K562 (cell line): Measurements from ENCODE around the gene KPNA1. TPM values are rescaled to one million over a fixed set of nuclear protein-coding genes. Genes with fewer than 3 reads are reported as not detected.

ENCODE experiments used
- ARNT ChIP-seq, 2 experiments: fragments of 450-650 bp; IDR thresholded peaks; 2 replicates each; pipeline ENCODE4 v1.6.1; 2016; ENCODE audit warnings: mild to moderate bottlenecking in 1 of 2
- BACH1 ChIP-seq: fragments of 200-800 bp; sonication (Bioruptor generic); IDR thresholded peaks from 2 replicates; pipeline ENCODE4 v1.6.1; 2016; ENCODE audit warnings: missing genetic modification characterization, missing compliant biosample characterization
- CEBPB ChIP-seq: fragments of 450-650 bp; IDR thresholded peaks from 2 replicates; pipeline ENCODE4 v1.6.1; 2016; ENCODE audit warnings: missing genetic modification characterization, missing compliant biosample characterization
- FOXA1 ChIP-seq: fragments of 450-650 bp; IDR thresholded peaks from 2 replicates; pipeline ENCODE4 v1.6.1; 2016; ENCODE audit warnings: mild to moderate bottlenecking, borderline replicate concordance
- GATA2 ChIP-seq: sonication (generic); formaldehyde crosslinking; IDR thresholded peaks from 2 replicates; pipeline ENCODE4 v1.4.0; 2020; ENCODE audit warnings: mild to moderate bottlenecking, missing genetic modification reagents
- HCFC1 ChIP-seq: IDR thresholded peaks from 2 replicates; pipeline ENCODE4 v1.6.1; 2012; ENCODE audit warnings: low read depth, low read length, improper control_type of control experiment
- KAT7 ChIP-seq: sonication (generic); formaldehyde crosslinking; IDR thresholded peaks from 2 replicates; pipeline ENCODE4 v1.8.0; 2022; ENCODE audit warnings: missing genetic modification reagents, mild to moderate bottlenecking, borderline replicate concordance
- RNF2 ChIP-seq: sonication (generic); IDR thresholded peaks from 2 replicates; pipeline ENCODE4 v1.6.1; 2016
- ZNF146 ChIP-seq: IDR thresholded peaks from one replicate; pipeline ENCODE4 v1.6.1; 2018; ENCODE audit warnings: missing compliant biosample characterization; ENCODE audit not compliant: unreplicated experiment
- ZNF263 ChIP-seq: sonication (generic); formaldehyde crosslinking; IDR thresholded peaks from 2 replicates; pipeline ENCODE4 v1.8.0; 2022; ENCODE audit warnings: mild to moderate bottlenecking, missing genetic modification reagents, borderline replicate concordance
- ZNF41 ChIP-seq: fragments of 250-450 bp; sonication (Bioruptor Pico); conservative IDR thresholded peaks from 2 replicates; pipeline ENCODE4 v1.4.0; 2020; ENCODE audit warnings: mild to moderate bottlenecking
- ZNF583 ChIP-seq: fragments of 250-450 bp; sonication (Bioruptor Pico); IDR thresholded peaks from 2 replicates; pipeline ENCODE4 v1.4.0; 2020
- polyA plus RNA-seq, 8 experiments: library from polyadenylated mRNA; depleted of rRNA in 4 of 8; stranded (reverse) in 5 of 8; unstranded in 3 of 8; fragments of >200 nt; fragmentation: Nextera tagmentation in 2 of 8; fragmentation: Illumina TruSeq in 1 of 8; extraction: Ambion mirVana in 2 of 8; extraction: Trizol in 1 of 8; gene quantifications; 2 replicates each; pipeline versions ENCODE4 v1.2.1 to v1.2.3, GENCODE V29; 2011 to 2014; ENCODE audit warnings: inconsistent platforms in 1 of 8, missing spikeins in 1 of 8
- total RNA-seq, 7 experiments: library from RNA; depleted of rRNA in 6 of 7; stranded (reverse); fragments of >200 nt in 6 of 7; fragmentation: Illumina TruSeq in 2 of 7; extraction: Trizol in 2 of 7; gene quantifications; 2 replicates each; pipeline versions ENCODE4 v1.2.1 to v1.2.3, GENCODE V29; 2011 to 2021; ENCODE audit warnings: low replicate concordance in 1 of 7
- TF ChIP-seq, protein P1 (sequence below), 2 experiments: fragments of 450-650 bp; conservative IDR thresholded peaks; 2 replicates each; pipeline ENCODE4 v1.6.1; 2017; ENCODE audit warnings: mild to moderate bottlenecking in 2 of 2, moderate library complexity in 2 of 2
- TF ChIP-seq, protein P2 (sequence below): sonication (generic); formaldehyde crosslinking; IDR thresholded peaks from 2 replicates; pipeline ENCODE4 v1.8.0; 2022; ENCODE audit warnings: missing genetic modification reagents, mild to moderate bottlenecking, moderate library complexity, borderline replicate concordance
- TF ChIP-seq, protein P3 (sequence below): fragments of 250-450 bp; sonication (Bioruptor Pico); IDR thresholded peaks from 2 replicates; pipeline ENCODE4 v1.5.0; 2020; ENCODE audit warnings: mild to moderate bottlenecking, borderline replicate concordance
- TF ChIP-seq, protein P4 (sequence below): fragments of 450-650 bp; formaldehyde crosslinking; IDR thresholded peaks from 2 replicates; pipeline ENCODE4 v1.4.0; 2022; ENCODE audit warnings: missing genetic modification characterization
- TF ChIP-seq, protein P5 (sequence below): IDR thresholded peaks from 2 replicates; pipeline ENCODE4 v1.6.1; 2011; ENCODE audit warnings: borderline replicate concordance, low read depth, mild to moderate bottlenecking, moderate library complexity, low read length; ENCODE audit not compliant: insufficient read depth, poor library complexity, severe bottlenecking
- TF ChIP-seq, protein P6 (sequence below): fragments of 450-650 bp; formaldehyde crosslinking; IDR thresholded peaks from 2 replicates; pipeline ENCODE4 v1.4.0; 2022; ENCODE audit warnings: mild to moderate bottlenecking, moderate library complexity

The KPNA1 gene
- total and polyA plus RNA-seq, 9 of the 15 experiments (the other 6 are each of a cell fraction or from before 2014, with no cell fraction given) = 9.3 to 53.8 (median 33.5) TPM

DNA sequence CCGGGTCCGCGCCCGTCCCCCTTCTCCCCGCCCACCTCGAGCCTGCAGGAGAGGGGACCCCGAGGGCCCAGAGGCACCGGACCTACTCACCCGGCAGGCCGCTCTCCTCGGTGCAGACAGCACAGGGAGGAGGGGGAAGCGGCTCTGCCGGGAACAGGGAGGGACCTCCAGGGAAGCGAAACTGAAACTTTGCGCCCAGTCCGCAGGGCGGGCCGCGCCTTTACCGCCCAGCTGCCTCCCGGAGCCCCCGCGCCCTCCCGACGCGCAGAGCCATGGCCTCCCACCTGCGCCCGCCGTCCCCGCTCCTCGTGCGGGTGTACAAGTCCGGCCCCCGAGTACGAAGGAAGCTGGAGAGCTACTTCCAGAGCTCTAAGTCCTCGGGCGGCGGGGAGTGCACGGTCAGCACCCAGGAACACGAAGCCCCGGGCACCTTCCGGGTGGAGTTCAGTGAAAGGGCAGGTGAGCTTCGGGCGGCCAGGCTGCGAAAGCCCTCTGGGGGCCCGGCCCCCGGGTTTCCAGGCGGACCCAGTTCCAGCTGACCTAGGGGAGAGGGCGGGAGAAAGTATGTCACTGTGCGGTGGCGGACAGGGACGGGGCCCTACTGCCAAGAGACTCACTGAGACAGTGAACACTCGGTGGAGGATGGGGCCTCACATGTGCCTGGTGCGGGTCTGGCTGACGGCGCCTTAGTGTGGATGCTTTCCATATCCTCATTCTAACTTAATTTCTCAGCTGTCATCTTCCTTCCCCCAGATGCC is 49.6 kb upstream of the KPNA1 start, which contains the start of the genes DTX3L and PARP9 (continued):
- TF ChIP-seq, protein P1, sequence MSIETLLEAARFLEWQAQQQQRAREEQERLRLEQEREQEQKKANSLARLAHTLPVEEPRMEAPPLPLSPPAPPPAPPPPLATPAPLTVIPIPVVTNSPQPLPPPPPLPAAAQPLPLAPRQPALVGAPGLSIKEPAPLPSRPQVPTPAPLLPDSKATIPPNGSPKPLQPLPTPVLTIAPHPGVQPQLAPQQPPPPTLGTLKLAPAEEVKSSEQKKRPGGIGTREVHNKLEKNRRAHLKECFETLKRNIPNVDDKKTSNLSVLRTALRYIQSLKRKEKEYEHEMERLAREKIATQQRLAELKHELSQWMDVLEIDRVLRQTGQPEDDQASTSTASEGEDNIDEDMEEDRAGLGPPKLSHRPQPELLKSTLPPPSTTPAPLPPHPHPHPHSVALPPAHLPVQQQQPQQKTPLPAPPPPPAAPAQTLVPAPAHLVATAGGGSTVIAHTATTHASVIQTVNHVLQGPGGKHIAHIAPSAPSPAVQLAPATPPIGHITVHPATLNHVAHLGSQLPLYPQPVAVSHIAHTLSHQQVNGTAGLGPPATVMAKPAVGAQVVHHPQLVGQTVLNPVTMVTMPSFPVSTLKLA (conservative IDR thresholded peaks at IDR 0.05) = peak; percentile 57 to 69
- no peak for TF ChIP-seq CEBPB (tag)
- no peak for TF ChIP-seq FOXA1
- TF ChIP-seq, protein P2, sequence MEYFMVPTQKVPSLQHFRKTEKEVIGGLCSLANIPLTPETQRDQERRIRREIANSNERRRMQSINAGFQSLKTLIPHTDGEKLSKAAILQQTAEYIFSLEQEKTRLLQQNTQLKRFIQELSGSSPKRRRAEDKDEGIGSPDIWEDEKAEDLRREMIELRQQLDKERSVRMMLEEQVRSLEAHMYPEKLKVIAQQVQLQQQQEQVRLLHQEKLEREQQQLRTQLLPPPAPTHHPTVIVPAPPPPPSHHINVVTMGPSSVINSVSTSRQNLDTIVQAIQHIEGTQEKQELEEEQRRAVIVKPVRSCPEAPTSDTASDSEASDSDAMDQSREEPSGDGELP (CRISPR knock-in tag) = peak; percentile 93
- TF ChIP-seq, protein P3, sequence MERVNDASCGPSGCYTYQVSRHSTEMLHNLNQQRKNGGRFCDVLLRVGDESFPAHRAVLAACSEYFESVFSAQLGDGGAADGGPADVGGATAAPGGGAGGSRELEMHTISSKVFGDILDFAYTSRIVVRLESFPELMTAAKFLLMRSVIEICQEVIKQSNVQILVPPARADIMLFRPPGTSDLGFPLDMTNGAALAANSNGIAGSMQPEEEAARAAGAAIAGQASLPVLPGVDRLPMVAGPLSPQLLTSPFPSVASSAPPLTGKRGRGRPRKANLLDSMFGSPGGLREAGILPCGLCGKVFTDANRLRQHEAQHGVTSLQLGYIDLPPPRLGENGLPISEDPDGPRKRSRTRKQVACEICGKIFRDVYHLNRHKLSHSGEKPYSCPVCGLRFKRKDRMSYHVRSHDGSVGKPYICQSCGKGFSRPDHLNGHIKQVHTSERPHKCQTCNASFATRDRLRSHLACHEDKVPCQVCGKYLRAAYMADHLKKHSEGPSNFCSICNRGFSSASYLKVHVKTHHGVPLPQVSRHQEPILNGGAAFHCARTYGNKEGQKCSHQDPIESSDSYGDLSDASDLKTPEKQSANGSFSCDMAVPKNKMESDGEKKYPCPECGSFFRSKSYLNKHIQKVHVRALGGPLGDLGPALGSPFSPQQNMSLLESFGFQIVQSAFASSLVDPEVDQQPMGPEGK = no peak
- TF ChIP-seq ZNF41 = no peak
- TF ChIP-seq ZNF583 (CRISPR knock-in tag) = no peak
- no peak for TF ChIP-seq ARNT (IDR thresholded peaks at IDR 0.05)
- TF ChIP-seq, protein P4, sequence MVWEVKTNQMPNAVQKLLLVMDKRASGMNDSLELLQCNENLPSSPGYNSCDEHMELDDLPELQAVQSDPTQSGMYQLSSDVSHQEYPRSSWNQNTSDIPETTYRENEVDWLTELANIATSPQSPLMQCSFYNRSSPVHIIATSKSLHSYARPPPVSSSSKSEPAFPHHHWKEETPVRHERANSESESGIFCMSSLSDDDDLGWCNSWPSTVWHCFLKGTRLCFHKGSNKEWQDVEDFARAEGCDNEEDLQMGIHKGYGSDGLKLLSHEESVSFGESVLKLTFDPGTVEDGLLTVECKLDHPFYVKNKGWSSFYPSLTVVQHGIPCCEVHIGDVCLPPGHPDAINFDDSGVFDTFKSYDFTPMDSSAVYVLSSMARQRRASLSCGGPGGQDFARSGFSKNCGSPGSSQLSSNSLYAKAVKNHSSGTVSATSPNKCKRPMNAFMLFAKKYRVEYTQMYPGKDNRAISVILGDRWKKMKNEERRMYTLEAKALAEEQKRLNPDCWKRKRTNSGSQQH (CRISPR knock-in tag) = no peak
- TF ChIP-seq HCFC1 = no peak
- no peak for TF ChIP-seq BACH1 (tag)
- TF ChIP-seq ZNF146 (CRISPR knock-in tag) = no peak
- no peak for TF ChIP-seq KAT7 (CRISPR knock-in tag)
- TF ChIP-seq GATA2 (CRISPR knock-in tag) = no peak
- TF ChIP-seq, protein P5, sequence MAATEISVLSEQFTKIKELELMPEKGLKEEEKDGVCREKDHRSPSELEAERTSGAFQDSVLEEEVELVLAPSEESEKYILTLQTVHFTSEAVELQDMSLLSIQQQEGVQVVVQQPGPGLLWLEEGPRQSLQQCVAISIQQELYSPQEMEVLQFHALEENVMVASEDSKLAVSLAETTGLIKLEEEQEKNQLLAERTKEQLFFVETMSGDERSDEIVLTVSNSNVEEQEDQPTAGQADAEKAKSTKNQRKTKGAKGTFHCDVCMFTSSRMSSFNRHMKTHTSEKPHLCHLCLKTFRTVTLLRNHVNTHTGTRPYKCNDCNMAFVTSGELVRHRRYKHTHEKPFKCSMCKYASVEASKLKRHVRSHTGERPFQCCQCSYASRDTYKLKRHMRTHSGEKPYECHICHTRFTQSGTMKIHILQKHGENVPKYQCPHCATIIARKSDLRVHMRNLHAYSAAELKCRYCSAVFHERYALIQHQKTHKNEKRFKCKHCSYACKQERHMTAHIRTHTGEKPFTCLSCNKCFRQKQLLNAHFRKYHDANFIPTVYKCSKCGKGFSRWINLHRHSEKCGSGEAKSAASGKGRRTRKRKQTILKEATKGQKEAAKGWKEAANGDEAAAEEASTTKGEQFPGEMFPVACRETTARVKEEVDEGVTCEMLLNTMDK = no peak
- TF ChIP-seq, protein P6, sequence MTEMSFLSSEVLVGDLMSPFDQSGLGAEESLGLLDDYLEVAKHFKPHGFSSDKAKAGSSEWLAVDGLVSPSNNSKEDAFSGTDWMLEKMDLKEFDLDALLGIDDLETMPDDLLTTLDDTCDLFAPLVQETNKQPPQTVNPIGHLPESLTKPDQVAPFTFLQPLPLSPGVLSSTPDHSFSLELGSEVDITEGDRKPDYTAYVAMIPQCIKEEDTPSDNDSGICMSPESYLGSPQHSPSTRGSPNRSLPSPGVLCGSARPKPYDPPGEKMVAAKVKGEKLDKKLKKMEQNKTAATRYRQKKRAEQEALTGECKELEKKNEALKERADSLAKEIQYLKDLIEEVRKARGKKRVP = no peak
- TF ChIP-seq ZNF263 (CRISPR knock-in tag) = peak; percentile 86
- no peak for TF ChIP-seq RNF2
